ENCODE results near the gene FAM168B.

GRCh38 chr2:131126436-131126835, 33.2 kb upstream of the FAM168B start:
- TF ChIP-seq CTCF (conservative IDR thresholded peaks at IDR 0.05) (no peak), EZH2 (IDR thresholded peaks at IDR 0.05; ENCODE audit: low read depth) (no peak)
